Cardiac fibroblast (primary cell): ENCODE data around the gene PAPSS2.

Source experiments
- DNase-seq, 2 donors: peaks; one replicate each; pipeline versions ENCODE4 v3.0.0 to v3.0.0-alpha.2; 2010; ENCODE audit warnings: low read depth in 2 of 2
- H3K4me3 ChIP-seq, 2 donors: replicated peaks in 1 of 2; 1 replicate in 1 of 2; 2 replicates in 1 of 2; pipeline ENCODE4 v1.5.1; 2011; ENCODE audit warnings: low read depth in 2 of 2, low read length in 2 of 2, mild to moderate bottlenecking in 2 of 2, moderate library complexity in 1 of 2
- CTCF ChIP-seq: IDR thresholded peaks from one replicate; pipeline ENCODE4 v1.5.1; 2011; ENCODE audit warnings: low read depth, mild to moderate bottlenecking, low read length, inconsistent platforms

Gene PAPSS2

GRCh38 chr10:87632454-87632853 is 27.2 kb upstream of the PAPSS2 start:
- H3K4me3 ChIP-seq = no peak overlapping the region
- no peak for DNase-seq
- TF ChIP-seq CTCF = no peak

GRCh38 chr10:87634311-87634710 is 25.4 kb upstream of the PAPSS2 start:
- TF ChIP-seq CTCF = no peak
- peak; percentile 14 to 63 for DNase-seq
- no peak overlapping the region for H3K4me3 ChIP-seq

- DNase-seq = peak; percentile 70 to 86
- H3K4me3 ChIP-seq = no peak overlapping the region
- TF ChIP-seq CTCF = no peak
Measured at GRCh38 chr10:87635498-87636312, 24.0 kb upstream of the PAPSS2 start.

- no peak for DNase-seq
- TF ChIP-seq CTCF = no peak
- H3K4me3 ChIP-seq = no peak overlapping the region
Measured at GRCh38 chr10:87636313-87636915, 23.3 kb upstream of the PAPSS2 start.

GRCh38 chr10:87639493-87639892 is 20.2 kb upstream of the PAPSS2 start:
- no peak for TF ChIP-seq CTCF
- no peak for DNase-seq
- H3K4me3 ChIP-seq = no peak overlapping the region

- no peak overlapping the region for H3K4me3 ChIP-seq
- TF ChIP-seq CTCF = no peak
Measured at GRCh38 chr10:87640043-87640442, 19.6 kb upstream of the PAPSS2 start.

More at GRCh38 chr10:87640043-87640442, 19.6 kb upstream of the PAPSS2 start:
- peak in 1 of 2 donors; percentile 25 for DNase-seq
